HepG2 (cell line): Measurements from ENCODE around the gene PRR30. TPM values are rescaled to one million over a fixed set of nuclear protein-coding genes. Genes with fewer than 3 reads are reported as not detected.

Experiments used
- ARNTL ChIP-seq: sonication (generic); formaldehyde crosslinking; IDR thresholded peaks from 2 replicates; pipeline ENCODE4 v1.4.0; 2020; ENCODE audit warnings: mild to moderate bottlenecking, missing genetic modification reagents
- HINFP ChIP-seq: sonication (generic); formaldehyde crosslinking; IDR thresholded peaks from 2 replicates; pipeline ENCODE4 v1.4.0; 2020; ENCODE audit warnings: low read depth, mild to moderate bottlenecking, missing genetic modification reagents
- HNF4A ChIP-seq: sonication (generic); formaldehyde crosslinking; IDR thresholded peaks from 2 replicates; pipeline ENCODE4 v1.4.0; 2020; ENCODE audit warnings: missing genetic modification reagents
- ISX ChIP-seq: sonication (generic); formaldehyde crosslinking; conservative IDR thresholded peaks from 2 replicates; pipeline ENCODE4 v1.5.0; 2020; ENCODE audit warnings: missing genetic modification reagents
- MAZ ChIP-seq, 2 experiments: sonication (generic) in 1 of 2; formaldehyde crosslinking in 1 of 2; IDR thresholded peaks; 2 replicates each; pipeline versions ENCODE4 v1.5.0 to v1.6.1; 2012 to 2020; ENCODE audit warnings: low read depth in 2 of 2, mild to moderate bottlenecking in 2 of 2, borderline replicate concordance in 1 of 2, improper control_type of control experiment in 1 of 2, low read length in 1 of 2, missing genetic modification reagents in 1 of 2, moderate library complexity in 1 of 2
- MED13 ChIP-seq: sonication (generic); formaldehyde crosslinking; IDR thresholded peaks from 2 replicates; pipeline ENCODE4 v1.5.0; 2020; ENCODE audit warnings: missing genetic modification reagents
- MLLT10 ChIP-seq: sonication (generic); formaldehyde crosslinking; IDR thresholded peaks from 2 replicates; pipeline ENCODE4 v1.4.0; 2020; ENCODE audit warnings: missing genetic modification reagents
- RFX5 ChIP-seq: IDR thresholded peaks from 2 replicates; pipeline ENCODE4 v1.6.1; 2011; ENCODE audit warnings: low read depth, low read length, improper control_type of control experiment
- USF2 ChIP-seq, 2 experiments: sonication (generic) in 1 of 2; formaldehyde crosslinking in 1 of 2; IDR thresholded peaks; 2 replicates each; pipeline versions ENCODE4 v1.5.1 to v1.6.1; 2011 to 2020; ENCODE audit warnings: borderline replicate concordance in 1 of 2, low read depth in 1 of 2, low read length in 1 of 2, mild to moderate bottlenecking in 1 of 2, missing genetic modification reagents in 1 of 2, moderate library complexity in 1 of 2
- ZNF20 ChIP-seq: sonication (generic); formaldehyde crosslinking; IDR thresholded peaks from 2 replicates; pipeline ENCODE4 v1.4.0; 2020; ENCODE audit warnings: mild to moderate bottlenecking, moderate library complexity, missing genetic modification reagents
- ZNF30 ChIP-seq: sonication (generic); formaldehyde crosslinking; IDR thresholded peaks from 2 replicates; pipeline ENCODE4 v1.5.0; 2020; ENCODE audit warnings: mild to moderate bottlenecking, missing genetic modification reagents
- ZNF652 ChIP-seq: IDR thresholded peaks from 2 replicates; pipeline ENCODE4 v1.6.1; 2016; ENCODE audit warnings: low read depth, borderline replicate concordance
- ZNF7 ChIP-seq: IDR thresholded peaks from 2 replicates; pipeline ENCODE4 v1.6.1; 2016; ENCODE audit warnings: missing biosample characterization, missing genetic modification reagents
- ZNF782 ChIP-seq: sonication (generic); formaldehyde crosslinking; IDR thresholded peaks from 2 replicates; pipeline ENCODE4 v1.4.0; 2020; ENCODE audit warnings: missing genetic modification reagents, mild to moderate bottlenecking, borderline replicate concordance
- polyA plus RNA-seq, 8 experiments: library from polyadenylated mRNA; depleted of rRNA in 3 of 8; stranded (reverse) in 7 of 8; unstranded in 1 of 8; fragments of >200 nt; fragmentation: Illumina TruSeq in 4 of 8; extraction: Trizol in 4 of 8; gene quantifications; 2 replicates each; pipeline versions ENCODE4 v1.2.1 to v1.2.3, GENCODE V29; 2011 to 2016; ENCODE audit warnings: low read depth in 4 of 8, missing spikeins in 1 of 8, mixed read lengths in 1 of 8; ENCODE audit not compliant: insufficient read depth in 1 of 8
- total RNA-seq, 5 experiments: library from RNA; depleted of rRNA; stranded (reverse); fragments of >200 nt; fragmentation: Illumina TruSeq; extraction: Trizol; gene quantifications; 2 replicates each; pipeline ENCODE4 v1.2.3, GENCODE V29; 2016; ENCODE audit warnings: low read depth in 1 of 5
- TF ChIP-seq, protein P1 (sequence below): sonication (generic); formaldehyde crosslinking; IDR thresholded peaks from 2 replicates; pipeline ENCODE4 v1.4.0; 2020; ENCODE audit warnings: missing genetic modification reagents, mild to moderate bottlenecking, borderline replicate concordance
- TF ChIP-seq, protein P2 (sequence below): sonication (generic); formaldehyde crosslinking; IDR thresholded peaks from 2 replicates; pipeline ENCODE4 v1.5.1; 2020; ENCODE audit warnings: missing genetic modification reagents, mild to moderate bottlenecking, borderline replicate concordance
- TF ChIP-seq, protein P3 (sequence below): sonication (generic); formaldehyde crosslinking; IDR thresholded peaks from 2 replicates; pipeline ENCODE4 v1.5.0; 2020; ENCODE audit warnings: missing genetic modification reagents, mild to moderate bottlenecking, borderline replicate concordance

Gene PRR30
- total and polyA plus RNA-seq, 2 of the 13 experiments (the other 11 are each of a cell fraction or from before 2014, with no cell fraction given) = not detected

DNA sequence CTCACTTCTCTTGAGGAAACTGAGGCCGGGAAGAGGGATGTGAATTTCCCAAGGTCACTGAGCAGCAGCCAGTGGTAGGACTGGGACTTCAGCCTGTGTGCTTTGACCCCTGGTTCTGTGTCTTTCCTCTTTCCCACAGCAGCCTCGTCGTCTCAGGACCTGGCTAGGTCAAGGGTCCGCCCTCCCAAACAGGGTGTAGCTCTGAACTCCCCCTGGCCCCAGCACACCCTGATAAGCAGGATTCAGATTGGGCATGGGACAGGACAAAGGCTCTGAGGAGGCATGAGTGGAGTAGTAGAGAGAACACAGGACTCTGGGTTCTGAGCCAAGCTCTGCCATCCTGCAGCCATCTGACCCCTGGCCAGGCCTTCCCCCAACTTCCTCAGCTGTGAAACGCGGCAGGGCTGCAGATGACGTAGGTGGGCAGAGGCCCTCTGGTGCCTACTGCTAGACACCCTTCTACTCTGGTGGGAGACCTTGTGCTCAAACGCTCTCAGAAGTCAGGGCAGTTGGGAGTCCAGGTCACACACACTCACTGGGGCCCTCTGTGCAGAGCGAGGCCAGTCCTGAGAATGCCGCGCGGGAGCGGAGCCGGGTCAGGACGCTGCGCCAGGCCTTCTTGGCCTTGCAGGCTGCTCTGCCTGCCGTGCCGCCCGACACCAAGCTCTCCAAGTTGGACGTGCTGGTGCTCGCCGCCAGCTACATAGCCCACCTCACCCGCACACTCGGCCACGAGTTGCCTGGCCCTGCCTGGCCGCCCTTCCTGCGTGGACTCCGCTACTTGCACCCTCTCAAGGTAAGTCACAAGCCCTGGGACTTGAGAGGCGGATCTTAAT is 10.6 kb upstream of the PRR30 start (continued):
- TF ChIP-seq ARNTL (CRISPR knock-in tag) (0 out of 2 replicates have a peak, but pooled peaks have one; percentile 22), ZNF30 (CRISPR knock-in tag) (no peak), USF2 (IDR thresholded peaks at IDR 0.05; ENCODE audit: low read depth, low read length) (no peak), USF2 (CRISPR knock-in tag; IDR thresholded peaks at IDR 0.05; ENCODE audit: borderline replicate concordance) (no peak), ZNF652 (CRISPR knock-in tag) (no peak), HINFP (no peak), ZNF782 (CRISPR knock-in tag) (no peak), MED13 (no peak), RFX5 (no peak), ISX (CRISPR knock-in tag) (no peak), HNF4A (CRISPR knock-in tag) (0 out of 2 replicates have a peak, but pooled peaks have one; percentile 7), ZNF20 (CRISPR knock-in tag) (no peak), MLLT10 (CRISPR knock-in tag) (no peak), ZNF7 (no peak), MAZ (IDR thresholded peaks at IDR 0.05; ENCODE audit: borderline replicate concordance, low read depth, low read length) (no peak), MAZ (CRISPR knock-in tag; IDR thresholded peaks at IDR 0.05; ENCODE audit: low read depth) (no peak)
- TF ChIP-seq, protein P1, sequence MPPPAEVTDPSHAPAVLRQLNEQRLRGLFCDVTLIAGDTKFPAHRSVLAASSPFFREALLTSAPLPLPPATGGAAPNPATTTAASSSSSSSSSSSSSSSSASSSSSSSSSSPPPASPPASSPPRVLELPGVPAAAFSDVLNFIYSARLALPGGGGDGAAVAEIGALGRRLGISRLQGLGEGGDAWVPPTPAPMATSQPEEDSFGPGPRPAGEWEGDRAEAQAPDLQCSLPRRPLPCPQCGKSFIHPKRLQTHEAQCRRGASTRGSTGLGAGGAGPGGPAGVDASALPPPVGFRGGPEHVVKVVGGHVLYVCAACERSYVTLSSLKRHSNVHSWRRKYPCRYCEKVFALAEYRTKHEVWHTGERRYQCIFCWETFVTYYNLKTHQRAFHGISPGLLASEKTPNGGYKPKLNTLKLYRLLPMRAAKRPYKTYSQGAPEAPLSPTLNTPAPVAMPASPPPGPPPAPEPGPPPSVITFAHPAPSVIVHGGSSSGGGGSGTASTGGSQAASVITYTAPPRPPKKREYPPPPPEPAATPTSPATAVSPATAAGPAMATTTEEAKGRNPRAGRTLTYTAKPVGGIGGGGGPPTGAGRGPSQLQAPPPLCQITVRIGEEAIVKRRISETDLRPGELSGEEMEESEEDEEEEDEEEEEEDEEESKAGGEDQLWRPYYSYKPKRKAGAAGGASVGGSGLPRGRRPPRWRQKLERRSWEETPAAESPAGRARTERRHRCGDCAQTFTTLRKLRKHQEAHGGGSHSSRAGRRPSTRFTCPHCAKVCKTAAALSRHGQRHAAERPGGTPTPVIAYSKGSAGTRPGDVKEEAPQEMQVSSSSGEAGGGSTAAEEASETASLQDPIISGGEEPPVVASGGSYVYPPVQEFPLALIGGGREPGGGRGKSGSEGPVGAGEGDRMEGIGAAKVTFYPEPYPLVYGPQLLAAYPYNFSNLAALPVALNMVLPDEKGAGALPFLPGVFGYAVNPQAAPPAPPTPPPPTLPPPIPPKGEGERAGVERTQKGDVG (CRISPR knock-in tag) = peak; percentile 57; the same call in 1 of the 2 replicates
- TF ChIP-seq, protein P2, sequence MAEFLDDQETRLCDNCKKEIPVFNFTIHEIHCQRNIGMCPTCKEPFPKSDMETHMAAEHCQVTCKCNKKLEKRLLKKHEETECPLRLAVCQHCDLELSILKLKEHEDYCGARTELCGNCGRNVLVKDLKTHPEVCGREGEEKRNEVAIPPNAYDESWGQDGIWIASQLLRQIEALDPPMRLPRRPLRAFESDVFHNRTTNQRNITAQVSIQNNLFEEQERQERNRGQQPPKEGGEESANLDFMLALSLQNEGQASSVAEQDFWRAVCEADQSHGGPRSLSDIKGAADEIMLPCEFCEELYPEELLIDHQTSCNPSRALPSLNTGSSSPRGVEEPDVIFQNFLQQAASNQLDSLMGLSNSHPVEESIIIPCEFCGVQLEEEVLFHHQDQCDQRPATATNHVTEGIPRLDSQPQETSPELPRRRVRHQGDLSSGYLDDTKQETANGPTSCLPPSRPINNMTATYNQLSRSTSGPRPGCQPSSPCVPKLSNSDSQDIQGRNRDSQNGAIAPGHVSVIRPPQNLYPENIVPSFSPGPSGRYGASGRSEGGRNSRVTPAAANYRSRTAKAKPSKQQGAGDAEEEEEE (CRISPR knock-in tag) = no peak
- TF ChIP-seq, protein P3, sequence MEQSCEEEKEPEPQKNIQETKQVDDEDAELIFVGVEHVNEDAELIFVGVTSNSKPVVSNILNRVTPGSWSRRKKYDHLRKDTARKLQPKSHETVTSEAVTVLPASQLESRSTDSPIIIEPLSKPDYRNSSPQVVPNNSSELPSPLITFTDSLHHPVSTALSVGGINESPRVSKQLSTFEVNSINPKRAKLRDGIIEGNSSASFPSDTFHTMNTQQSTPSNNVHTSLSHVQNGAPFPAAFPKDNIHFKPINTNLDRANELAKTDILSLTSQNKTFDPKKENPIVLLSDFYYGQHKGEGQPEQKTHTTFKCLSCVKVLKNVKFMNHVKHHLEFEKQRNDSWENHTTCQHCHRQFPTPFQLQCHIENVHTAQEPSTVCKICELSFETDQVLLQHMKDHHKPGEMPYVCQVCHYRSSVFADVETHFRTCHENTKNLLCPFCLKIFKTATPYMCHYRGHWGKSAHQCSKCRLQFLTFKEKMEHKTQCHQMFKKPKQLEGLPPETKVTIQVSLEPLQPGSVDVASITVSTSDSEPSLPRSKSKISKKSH = peak; percentile 52
